ENCODE measurements around the gene MEX3C. TPM values are rescaled to one million over a fixed set of nuclear protein-coding genes. Genes with fewer than 3 reads are reported as not detected.

Gene MEX3C
- total RNA-seq, 1 experiment from 2014 or later: 38.3 TPM

DNA sequence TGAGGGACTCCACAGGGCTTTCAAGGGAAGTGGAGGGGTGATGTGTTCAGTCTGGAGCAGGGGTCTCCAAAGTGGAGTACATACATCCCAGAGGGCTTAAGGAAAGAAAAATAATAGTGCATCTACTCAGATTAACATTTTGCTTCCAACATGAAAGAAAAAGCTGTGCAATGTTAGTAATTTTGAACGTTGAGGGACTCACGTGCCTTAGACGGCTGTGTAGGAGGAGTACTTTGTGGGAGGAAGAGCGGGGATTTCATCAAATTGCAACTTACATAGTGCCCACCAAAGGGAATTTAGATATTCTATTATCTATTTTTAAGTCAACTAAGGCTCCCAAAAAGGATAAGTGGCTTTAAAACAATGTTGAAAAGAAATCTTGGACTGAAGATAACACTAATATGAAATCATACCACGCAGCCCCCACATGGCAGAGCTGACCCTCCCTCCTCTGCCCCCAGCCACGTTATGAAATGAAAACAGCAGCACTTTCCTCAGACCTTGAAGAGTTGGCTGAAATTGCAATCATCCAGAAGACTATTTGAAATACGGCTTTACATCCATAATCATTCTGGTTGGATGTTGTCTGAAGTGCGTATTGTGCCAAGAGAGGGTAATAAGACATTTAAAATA lies 42.9 kb downstream of the MEX3C start:
- DNase-seq (ENCODE audit: low spot score): no peak

DNA sequence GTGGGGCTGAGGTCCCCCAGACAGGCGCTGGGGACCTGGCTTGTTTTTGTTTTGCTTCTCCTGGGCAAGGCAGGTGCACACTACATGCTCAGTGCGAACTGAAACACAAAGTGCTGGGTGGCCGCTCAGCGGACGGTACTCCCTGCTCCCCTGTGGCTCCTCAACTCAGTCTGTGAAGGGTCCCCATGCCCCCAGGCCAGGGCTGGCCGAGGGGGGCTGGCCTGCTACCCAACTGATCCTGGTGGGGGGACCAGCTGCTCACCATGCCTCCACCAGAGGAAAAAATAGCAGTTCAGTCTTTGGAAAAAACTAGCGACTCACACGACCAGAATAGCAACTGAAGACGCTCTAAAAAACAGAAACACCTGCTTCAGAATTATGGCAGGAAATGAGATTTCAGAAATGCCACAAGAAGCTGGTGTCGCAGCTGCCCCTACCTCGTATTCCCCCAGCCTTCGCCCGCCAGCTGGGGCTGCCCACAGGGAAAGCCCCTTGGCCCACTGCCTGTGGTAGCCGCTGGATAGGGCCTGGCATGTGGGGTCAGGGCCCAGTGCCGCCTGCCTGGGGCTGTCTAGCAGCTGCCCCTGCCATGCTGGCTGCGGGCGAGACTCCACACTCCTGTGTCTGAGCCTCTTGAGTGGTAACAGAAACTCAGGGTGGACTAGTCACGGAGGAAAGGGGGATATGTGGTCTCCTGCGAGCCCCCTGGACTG lies 43.7 kb downstream of the MEX3C start:
- no peak for DNase-seq (ENCODE audit: low spot score)

DNA sequence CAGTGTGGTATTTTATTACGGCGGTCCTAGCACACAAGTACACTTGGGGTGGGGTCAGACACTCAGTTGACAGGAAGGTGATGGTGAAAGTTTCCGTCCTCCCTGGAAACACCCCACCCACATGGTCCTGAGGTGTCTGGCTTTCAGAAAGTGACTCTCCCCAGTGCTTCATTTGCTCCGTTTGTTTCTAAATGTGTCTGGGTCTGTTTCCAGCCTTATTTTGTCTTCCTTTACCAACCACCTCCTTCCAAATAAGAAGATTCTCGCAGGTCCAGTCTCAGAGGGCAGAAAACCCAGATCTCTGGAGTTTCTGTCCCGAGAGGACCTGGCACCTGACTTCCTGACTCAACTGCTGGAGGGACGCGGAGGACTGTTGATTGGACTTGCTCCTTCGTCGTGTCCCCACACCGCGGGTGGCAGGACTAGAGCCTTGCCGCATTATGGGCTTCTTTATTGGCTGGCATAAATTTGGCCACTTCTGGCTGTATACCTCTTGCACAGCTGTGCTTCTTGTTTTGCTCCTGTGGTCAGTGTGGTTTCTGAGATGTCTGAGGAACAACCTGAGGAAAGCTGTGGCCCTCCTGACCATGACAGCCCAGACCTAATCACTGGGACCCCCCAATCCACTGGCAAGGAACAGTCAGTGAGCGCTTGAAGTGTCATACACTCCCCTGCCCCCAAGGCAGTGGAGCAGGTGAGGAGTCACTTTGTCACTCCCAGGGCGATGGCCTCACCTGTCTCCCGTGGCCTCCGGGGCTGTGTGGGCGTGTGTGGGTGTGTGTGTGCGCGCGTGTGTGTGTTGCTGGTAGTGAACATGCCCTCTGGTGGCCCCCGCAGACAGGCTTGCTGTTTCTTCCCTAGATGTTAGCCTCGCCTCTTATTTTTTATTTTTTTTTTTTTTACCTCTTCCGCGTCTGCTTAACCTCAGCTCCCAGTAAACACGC lies 45.6 kb downstream of the MEX3C start:
- no peak for DNase-seq (ENCODE audit: low spot score)

DNA sequence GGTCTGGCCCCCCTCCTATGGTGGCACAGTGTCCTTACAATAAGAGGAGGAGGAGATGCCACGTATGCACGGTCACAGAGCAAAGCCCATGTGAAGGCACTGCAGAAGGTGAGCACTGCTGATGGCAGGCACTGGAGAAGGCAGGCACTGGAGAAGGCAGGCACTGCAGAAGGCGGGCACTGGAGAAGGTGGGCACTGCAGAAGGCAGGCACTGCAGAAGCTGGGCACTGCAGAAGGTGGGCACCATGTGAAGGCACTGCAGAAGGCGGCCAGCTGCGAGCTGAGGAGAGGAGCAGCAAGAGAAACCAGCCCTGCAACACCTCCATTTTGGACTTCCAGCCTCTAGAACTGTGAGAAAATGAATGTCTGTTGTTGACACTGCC lies 46.3 kb downstream of the MEX3C start:
- DNase-seq (ENCODE audit: low spot score): no peak

DNA sequence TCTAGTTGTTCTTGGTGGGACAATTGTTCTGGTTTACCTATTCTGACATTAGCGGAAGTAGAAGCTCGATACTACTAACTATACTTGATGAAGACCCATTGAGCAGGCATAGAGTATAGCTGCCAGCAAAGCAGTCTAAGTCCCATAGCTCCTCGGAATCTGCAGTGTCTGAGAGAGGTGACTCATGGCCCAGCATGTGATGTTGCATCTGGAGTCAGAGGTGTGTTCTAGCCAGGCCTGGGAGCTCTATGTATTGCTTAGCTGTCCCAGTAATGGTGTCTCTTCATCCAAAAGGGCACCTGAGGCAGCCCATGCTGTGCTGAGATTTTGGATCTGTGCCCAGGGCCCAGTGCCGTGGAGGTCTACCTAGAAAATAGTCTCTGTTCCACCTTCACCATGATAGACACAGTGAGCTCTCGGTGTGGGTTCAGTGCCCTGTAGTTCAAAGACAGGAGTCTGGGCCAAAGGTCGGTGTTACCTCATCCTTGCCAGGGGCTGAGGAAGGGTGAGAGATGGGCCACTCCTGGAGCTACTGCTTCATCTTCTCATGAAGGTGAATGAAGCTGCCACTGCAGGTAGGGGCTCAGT lies 47.3 kb downstream of the MEX3C start:
- peak; percentile 3 for DNase-seq (ENCODE audit: low spot score)

DNA sequence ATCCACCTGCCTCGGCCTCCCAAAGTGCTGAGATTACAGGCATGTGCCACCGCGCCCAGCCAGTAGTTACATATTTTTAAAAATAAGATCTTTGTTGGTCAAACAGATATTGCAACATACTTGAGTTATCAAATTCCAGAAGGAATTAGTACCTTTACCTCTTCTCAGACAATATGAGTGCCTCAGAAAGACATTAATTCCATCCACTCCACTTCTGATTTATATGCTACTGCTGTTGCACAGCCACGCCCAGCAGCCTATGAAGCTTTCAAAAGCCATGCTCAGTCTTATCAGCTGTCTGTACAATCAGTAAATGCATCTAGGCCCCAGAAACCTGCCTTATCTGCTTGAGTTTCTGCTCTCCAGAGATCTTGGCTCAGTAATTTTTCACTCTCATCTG lies 47.8 kb downstream of the MEX3C start:
- no peak for DNase-seq (ENCODE audit: low spot score)

DNA sequence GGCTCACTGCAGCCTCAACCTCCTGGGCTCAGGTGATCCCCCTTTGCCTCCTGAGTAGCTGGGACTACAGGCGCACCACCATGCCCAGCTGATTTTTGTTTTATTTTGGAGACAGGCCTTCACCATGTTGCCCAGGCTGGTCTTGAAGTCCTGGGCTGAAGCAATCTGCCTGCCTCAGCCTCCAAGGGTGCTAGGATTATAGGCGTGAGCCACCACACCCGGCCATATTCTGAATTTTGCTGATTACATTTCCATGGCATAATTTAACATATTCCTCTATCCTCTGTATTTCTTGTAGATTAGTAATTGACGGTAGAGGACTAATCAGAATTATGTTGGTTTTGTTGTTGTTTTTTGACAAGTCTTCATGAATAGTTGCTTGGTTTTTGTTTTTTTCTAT lies 50.6 kb downstream of the MEX3C start:
- DNase-seq (ENCODE audit: low spot score): no peak

DNA sequence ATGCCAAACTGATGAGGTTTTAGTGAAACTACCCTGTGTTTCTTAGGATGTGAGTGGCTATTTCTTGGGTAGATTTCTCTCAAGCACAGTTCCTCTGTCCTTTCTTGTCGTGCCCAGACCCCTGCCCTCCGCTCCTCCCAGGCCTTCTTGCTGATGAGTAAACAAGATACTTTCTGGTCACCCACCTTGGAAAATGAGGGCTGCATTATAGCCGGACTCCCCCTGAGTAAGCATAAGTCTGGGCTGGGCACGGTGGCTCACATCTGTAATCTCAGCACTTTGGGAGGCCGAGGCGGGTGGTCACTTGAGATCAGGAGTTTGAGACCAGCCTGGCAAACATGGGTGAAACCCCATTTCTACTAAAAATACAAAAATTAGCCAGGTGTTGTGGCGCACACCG lies 58.5 kb downstream of the MEX3C start:
- DNase-seq (ENCODE audit: low spot score): no peak

DNA sequence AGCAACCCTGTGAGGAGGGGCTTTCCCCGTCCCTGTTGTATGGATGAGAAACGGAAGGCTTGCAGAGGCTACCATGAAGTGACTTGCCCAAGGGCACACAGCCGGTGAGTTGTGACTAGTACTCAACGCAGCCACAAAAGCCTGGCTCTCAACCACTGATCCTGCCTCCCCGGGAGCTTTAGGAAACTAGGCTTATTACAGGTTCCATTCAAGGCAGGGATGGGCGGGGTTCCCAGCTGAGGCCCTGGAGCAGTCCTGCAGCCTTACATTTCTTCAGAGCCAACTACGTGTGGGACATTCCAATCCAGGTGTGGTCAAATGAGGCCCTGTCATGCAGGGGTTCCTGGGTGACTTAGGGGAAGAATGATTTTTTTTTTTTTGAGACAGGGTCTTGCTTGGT lies 59.6 kb downstream of the MEX3C start:
- DNase-seq (ENCODE audit: low spot score): no peak

DNA sequence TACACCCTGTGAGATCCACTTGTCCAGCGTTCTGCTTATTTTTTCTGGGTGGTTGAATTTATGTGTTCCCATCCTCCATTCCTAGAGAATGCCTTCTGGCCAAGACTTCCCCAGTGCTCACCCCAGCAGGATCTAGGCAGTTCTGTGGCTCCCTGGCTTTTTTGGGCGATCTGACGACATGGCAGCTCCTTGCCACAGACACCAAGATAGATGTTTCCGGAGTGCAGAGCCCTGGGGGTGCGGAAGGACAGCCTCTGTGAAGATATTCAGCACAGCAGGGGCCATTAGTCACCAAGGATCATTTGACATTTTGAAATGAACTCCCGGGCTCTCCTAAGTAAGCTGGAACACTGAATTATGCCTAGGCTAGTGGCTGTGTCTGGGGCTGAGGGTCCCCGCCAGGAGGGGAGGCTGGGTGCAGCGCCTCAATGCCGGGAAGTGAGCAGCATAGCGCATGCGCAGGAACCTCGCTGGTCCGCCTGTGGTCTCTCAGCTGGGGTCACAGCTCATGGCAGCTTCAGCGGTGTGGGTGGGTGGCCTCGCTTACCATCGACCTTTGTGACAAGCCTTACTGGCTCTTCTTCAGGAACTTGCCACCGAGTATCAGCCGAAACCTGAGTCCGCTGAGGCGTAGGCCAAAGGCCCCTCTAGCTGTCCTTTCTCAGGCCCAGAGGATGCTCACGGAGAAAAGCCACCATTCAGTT lies 60.3 kb downstream of the MEX3C start:
- no peak for DNase-seq (ENCODE audit: low spot score)

DNA sequence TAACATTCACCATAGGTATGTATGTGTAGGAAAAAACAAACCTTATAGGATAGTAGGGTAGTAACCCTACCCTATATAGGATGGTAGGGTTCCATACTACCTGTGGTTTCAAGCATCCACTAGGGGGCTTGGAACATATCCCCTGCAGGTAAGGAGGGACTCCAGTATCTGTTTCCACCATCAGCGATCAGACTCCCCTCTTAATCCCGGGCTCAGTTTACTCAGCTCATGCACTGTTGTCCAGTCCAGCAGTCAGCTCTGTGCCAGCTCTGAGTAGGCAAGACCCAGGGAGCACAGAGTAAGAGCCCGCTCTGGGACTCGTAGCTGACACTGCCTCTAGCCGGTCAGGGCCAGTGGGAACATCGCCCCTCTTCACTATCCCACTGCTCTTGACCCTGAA lies 61.7 kb downstream of the MEX3C start:
- DNase-seq (ENCODE audit: low spot score): peak; percentile 3

DNA sequence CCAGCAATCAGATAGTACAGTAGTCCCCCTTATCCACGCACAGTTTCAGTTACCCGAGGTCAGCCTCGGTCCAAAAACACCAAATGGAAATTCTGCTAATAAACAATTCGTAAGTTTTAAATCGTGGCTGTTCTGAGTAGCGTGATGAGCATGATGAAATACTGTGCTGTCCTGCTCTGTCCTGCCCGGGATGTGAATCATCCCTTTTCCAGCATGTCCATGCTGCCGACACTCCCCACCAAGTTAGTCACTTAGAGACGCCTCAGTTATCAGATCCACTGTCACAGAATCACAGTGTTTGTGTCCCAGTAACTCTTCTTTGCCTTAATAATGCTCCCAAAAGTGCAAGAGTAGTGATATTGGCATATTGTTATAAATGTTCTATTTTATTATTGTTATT lies 62.1 kb downstream of the MEX3C start:
- DNase-seq (ENCODE audit: low spot score): no peak

DNA sequence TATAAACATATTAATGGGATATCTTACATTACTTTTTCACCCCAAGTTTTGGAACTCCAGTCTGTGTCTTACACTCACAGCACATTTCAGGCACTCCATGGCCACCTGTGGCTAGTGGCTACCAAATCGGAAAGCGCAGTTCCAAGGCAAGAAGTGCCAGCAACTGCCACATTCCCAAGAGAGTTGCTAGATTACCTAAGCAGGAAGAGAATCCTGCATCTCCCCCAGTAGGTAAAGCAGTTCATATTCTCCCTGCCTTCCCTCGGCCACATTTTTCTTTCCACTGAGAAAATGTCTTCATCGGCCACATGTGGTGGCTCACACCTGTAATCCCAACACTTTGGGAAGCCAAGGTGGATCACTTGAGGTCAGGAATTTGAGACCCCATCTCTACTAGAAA lies 62.8 kb downstream of the MEX3C start:
- no peak for DNase-seq (ENCODE audit: low spot score)

DNA sequence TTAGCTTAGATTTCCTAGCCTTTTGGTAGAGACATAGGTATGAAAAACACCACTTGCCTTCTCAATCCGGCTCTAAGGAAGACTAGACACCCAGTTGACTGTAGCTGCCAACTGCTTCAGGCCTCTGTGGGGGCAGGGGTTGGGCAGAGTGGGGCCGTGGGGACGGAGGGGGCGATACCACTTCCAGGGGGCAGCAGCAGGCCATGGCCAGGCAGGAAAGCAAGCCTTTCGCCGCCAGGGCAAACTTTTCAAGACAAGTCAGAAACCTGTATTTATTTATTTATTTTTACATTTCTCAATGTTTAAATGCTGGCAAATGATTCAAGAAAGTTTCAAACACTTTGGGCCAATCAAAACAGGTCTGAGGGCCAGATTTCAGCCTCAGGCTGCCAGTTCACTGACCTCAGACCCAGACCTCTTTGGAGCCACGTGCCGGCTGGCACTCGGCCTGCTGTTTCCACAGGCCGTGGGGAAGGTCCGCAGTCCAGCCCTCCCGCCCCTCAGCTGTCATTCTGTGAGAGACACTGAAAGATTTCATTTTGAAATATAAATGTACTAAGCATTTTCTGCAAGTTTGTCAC lies 63.8 kb downstream of the MEX3C start:
- no peak for DNase-seq (ENCODE audit: low spot score)

DNA sequence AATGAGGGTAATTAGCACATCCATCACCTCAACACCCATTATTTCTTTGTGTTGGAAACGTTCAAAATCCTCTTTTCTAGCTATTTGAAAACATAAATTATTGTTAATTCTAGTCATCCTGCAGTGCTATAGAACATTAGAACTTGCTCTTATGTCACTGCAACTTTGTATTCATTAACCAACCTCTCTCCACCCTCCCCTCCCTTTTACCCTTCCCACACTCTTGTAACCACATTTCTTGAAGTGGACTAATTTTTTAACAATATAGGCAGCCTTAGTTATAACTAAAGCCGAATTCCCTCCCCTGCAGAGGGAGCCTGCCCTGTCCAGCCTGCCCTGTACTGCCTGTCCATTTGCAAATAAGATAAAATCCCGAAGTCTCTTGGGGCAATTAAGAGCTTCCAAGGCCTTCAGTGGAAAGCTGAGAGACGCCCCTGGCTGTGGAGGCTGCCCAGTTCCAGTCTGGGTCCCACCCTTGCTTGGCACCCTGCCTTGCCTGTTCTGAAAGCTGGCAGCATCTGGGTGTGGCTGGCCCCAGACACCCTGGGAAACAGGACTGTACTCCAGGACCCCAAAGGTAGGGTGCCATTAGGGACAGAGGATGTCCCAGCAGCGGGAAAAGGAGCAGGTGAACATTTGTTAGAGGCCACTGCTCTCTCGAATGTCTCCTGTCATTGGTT lies 65.1 kb downstream of the MEX3C start:
- no peak for DNase-seq (ENCODE audit: low spot score)

DNA sequence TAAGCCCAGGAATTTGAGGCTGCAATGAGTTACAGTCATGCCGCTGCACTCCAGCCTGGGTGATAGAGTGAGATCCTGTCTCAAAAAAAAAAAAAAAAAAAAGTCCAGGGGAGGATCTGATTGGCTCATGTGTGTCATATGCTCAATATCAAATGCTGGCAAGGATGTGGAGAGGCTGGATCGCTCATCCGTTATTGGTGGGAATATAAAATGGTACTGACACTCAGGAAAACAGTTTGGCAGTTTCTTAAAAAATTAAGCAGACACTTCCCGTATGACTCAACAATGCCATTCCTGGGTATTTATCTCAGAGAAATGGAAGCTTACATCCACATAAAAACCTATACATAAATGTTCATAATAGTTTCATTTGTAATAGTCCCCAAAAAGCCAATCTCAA lies 68.9 kb downstream of the MEX3C start:
- DNase-seq (ENCODE audit: low spot score): no peak

DNA sequence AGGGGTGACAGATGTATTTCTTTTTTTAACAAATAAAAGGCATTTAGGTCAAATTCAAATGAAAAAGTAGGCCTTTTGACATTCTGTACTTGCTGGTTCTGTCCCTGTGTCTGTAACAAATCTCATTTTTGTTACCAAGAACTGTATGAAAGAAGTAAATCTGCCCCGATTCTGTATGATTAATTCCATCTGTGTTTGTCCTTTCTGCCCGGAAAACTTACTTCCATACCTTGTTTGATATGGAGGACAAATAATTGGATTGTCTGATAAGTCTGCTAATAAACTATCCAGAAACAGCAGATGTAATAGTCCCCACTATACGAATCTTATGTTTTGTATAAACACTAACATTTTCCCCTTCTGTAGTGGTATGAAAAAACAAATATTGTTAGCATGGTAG lies 69.8 kb downstream of the MEX3C start:
- DNase-seq (ENCODE audit: low spot score): no peak

DNA sequence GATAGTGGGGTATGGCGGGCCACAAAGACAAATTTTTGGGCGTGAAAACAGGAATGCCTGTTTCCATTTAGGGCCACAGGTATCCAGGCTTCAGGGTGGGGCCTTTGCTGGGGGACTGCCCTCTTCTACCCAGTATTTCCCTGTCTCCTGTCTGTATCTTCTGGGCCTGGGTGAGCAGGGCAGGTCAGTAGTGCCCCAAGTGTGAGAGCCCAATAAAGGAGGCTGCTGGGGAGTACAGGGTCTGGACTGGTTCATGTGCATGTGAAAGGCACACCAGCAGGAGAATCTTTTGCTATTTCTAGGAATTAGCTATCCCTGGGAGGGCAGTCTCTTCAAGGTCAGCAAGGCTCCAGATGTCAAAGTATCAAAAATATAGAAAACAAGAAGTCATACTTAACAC lies 71.5 kb downstream of the MEX3C start:
- DNase-seq (ENCODE audit: low spot score): no peak
